Measurements from ENCODE around the gene CACNB4. TPM values are rescaled to one million over a fixed set of nuclear protein-coding genes. Genes with fewer than 3 reads are reported as not detected.
A peak's percentile ranks its signal among the peaks of the same experiment; 100 is the strongest.

The CACNB4 gene
- total and polyA plus RNA-seq, 9 of the 15 experiments (the other 6 are each of a cell fraction or from before 2014, with no cell fraction given), result 0.01 to 0.20 (median 0.04) TPM; not detected in 1

DNA sequence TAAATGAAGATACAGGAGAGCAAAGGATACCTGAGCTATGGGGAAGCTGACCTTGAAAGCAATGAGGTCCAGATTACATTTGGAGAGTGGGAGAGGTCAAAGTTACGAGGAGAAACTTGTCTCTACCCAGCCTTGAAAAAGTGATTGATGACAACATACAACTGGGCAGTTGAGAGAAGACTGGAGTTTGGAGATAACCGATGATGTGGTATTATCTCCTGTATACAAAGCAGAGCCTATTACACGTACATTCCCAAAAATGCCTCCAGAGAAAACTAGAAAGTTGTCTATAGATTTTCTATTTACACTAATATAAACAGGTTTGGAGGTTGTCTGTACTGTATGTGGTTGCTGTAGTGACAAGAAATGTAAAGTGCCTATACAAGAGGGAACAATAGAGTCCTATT is 299.0 kb downstream of the CACNB4 start (continued):
- TF ChIP-seq BDP1 (IDR thresholded peaks at IDR 0.05; ENCODE audit: insufficient read depth, insufficient read length), result no peak
- TF ChIP-seq KDM1A (IDR thresholded peaks at IDR 0.05), result peak; percentile 98
- TF ChIP-seq, protein P1, sequence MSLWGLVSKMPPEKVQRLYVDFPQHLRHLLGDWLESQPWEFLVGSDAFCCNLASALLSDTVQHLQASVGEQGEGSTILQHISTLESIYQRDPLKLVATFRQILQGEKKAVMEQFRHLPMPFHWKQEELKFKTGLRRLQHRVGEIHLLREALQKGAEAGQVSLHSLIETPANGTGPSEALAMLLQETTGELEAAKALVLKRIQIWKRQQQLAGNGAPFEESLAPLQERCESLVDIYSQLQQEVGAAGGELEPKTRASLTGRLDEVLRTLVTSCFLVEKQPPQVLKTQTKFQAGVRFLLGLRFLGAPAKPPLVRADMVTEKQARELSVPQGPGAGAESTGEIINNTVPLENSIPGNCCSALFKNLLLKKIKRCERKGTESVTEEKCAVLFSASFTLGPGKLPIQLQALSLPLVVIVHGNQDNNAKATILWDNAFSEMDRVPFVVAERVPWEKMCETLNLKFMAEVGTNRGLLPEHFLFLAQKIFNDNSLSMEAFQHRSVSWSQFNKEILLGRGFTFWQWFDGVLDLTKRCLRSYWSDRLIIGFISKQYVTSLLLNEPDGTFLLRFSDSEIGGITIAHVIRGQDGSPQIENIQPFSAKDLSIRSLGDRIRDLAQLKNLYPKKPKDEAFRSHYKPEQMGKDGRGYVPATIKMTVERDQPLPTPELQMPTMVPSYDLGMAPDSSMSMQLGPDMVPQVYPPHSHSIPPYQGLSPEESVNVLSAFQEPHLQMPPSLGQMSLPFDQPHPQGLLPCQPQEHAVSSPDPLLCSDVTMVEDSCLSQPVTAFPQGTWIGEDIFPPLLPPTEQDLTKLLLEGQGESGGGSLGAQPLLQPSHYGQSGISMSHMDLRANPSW (CRISPR knock-in tag; IDR thresholded peaks at IDR 0.05), result no peak
- TF ChIP-seq, protein P2, sequence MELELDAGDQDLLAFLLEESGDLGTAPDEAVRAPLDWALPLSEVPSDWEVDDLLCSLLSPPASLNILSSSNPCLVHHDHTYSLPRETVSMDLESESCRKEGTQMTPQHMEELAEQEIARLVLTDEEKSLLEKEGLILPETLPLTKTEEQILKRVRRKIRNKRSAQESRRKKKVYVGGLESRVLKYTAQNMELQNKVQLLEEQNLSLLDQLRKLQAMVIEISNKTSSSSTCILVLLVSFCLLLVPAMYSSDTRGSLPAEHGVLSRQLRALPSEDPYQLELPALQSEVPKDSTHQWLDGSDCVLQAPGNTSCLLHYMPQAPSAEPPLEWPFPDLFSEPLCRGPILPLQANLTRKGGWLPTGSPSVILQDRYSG (tag; conservative IDR thresholded peaks at IDR 0.05; ENCODE audit: low read depth), result no peak
- TF ChIP-seq HNRNPUL1 (IDR thresholded peaks at IDR 0.05; ENCODE audit: low read length), result no peak
- peak; percentile 93 for TF ChIP-seq PML (IDR thresholded peaks at IDR 0.05; ENCODE audit: low read length)
- TF ChIP-seq E2F3 (CRISPR knock-in tag; IDR thresholded peaks at IDR 0.05), result no peak
- TF ChIP-seq, protein P3, sequence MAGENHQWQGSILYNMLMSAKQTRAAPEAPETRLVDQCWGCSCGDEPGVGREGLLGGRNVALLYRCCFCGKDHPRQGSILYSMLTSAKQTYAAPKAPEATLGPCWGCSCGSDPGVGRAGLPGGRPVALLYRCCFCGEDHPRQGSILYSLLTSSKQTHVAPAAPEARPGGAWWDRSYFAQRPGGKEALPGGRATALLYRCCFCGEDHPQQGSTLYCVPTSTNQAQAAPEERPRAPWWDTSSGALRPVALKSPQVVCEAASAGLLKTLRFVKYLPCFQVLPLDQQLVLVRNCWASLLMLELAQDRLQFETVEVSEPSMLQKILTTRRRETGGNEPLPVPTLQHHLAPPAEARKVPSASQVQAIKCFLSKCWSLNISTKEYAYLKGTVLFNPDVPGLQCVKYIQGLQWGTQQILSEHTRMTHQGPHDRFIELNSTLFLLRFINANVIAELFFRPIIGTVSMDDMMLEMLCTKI (IDR thresholded peaks at IDR 0.05; ENCODE audit: partially characterized antibody), result no peak
- peak; percentile 97 for TF ChIP-seq EP300 (IDR thresholded peaks at IDR 0.05; ENCODE audit: low read length)
- TF ChIP-seq, protein P4, sequence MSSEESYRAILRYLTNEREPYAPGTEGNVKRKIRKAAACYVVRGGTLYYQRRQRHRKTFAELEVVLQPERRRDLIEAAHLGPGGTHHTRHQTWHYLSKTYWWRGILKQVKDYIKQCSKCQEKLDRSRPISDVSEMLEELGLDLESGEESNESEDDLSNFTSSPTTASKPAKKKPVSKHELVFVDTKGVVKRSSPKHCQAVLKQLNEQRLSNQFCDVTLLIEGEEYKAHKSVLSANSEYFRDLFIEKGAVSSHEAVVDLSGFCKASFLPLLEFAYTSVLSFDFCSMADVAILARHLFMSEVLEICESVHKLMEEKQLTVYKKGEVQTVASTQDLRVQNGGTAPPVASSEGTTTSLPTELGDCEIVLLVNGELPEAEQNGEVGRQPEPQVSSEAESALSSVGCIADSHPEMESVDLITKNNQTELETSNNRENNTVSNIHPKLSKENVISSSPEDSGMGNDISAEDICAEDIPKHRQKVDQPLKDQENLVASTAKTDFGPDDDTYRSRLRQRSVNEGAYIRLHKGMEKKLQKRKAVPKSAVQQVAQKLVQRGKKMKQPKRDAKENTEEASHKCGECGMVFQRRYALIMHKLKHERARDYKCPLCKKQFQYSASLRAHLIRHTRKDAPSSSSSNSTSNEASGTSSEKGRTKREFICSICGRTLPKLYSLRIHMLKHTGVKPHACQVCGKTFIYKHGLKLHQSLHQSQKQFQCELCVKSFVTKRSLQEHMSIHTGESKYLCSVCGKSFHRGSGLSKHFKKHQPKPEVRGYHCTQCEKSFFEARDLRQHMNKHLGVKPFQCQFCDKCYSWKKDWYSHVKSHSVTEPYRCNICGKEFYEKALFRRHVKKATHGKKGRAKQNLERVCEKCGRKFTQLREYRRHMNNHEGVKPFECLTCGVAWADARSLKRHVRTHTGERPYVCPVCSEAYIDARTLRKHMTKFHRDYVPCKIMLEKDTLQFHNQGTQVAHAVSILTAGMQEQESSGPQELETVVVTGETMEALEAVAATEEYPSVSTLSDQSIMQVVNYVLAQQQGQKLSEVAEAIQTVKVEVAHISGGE (CRISPR knock-in tag; IDR thresholded peaks at IDR 0.05), result peak in 1 of 3 experiments; percentile 61; a peak in 1 of 6 replicates
- TF ChIP-seq, protein P5, sequence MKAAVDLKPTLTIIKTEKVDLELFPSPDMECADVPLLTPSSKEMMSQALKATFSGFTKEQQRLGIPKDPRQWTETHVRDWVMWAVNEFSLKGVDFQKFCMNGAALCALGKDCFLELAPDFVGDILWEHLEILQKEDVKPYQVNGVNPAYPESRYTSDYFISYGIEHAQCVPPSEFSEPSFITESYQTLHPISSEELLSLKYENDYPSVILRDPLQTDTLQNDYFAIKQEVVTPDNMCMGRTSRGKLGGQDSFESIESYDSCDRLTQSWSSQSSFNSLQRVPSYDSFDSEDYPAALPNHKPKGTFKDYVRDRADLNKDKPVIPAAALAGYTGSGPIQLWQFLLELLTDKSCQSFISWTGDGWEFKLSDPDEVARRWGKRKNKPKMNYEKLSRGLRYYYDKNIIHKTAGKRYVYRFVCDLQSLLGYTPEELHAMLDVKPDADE (conservative IDR thresholded peaks at IDR 0.05; ENCODE audit: control insufficient read depth, low read depth, low read length), result no peak
- TF ChIP-seq, protein P6, sequence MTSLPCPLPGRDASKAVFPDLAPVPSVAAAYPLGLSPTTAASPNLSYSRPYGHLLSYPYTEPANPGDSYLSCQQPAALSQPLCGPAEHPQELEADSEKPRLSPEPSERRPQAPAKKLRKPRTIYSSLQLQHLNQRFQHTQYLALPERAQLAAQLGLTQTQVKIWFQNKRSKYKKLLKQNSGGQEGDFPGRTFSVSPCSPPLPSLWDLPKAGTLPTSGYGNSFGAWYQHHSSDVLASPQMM (CRISPR knock-in tag; IDR thresholded peaks at IDR 0.05), result no peak
- no peak for TF ChIP-seq SIRT6 (IDR thresholded peaks at IDR 0.05; ENCODE audit: low read depth, low read length)
- TF ChIP-seq, protein P7, sequence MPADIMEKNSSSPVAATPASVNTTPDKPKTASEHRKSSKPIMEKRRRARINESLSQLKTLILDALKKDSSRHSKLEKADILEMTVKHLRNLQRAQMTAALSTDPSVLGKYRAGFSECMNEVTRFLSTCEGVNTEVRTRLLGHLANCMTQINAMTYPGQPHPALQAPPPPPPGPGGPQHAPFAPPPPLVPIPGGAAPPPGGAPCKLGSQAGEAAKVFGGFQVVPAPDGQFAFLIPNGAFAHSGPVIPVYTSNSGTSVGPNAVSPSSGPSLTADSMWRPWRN (IDR thresholded peaks at IDR 0.05; ENCODE audit: low read depth), result peak; percentile 61; the same call in 1 of the 2 replicates
- peak; percentile 90 for TF ChIP-seq SMARCC2 (IDR thresholded peaks at IDR 0.05; ENCODE audit: low read depth)
- no peak for TF ChIP-seq PHB (CRISPR knock-in tag; IDR thresholded peaks at IDR 0.05)
- TF ChIP-seq ZNF239 (CRISPR knock-in tag; IDR thresholded peaks at IDR 0.05), result no peak; the same call in 1 of the 2 replicates

All from K562 (cell line).